Measurements from ENCODE around the gene LKAAEAR1. TPM values are rescaled to one million over a fixed set of nuclear protein-coding genes. Genes with fewer than 3 reads are reported as not detected.
A peak's percentile ranks its signal among the peaks of the same experiment; 100 is the strongest.

Gene LKAAEAR1
- total and polyA plus RNA-seq, 2 of the 13 experiments (the other 11 are each of a cell fraction or from before 2014, with no cell fraction given), result not detected

DNA sequence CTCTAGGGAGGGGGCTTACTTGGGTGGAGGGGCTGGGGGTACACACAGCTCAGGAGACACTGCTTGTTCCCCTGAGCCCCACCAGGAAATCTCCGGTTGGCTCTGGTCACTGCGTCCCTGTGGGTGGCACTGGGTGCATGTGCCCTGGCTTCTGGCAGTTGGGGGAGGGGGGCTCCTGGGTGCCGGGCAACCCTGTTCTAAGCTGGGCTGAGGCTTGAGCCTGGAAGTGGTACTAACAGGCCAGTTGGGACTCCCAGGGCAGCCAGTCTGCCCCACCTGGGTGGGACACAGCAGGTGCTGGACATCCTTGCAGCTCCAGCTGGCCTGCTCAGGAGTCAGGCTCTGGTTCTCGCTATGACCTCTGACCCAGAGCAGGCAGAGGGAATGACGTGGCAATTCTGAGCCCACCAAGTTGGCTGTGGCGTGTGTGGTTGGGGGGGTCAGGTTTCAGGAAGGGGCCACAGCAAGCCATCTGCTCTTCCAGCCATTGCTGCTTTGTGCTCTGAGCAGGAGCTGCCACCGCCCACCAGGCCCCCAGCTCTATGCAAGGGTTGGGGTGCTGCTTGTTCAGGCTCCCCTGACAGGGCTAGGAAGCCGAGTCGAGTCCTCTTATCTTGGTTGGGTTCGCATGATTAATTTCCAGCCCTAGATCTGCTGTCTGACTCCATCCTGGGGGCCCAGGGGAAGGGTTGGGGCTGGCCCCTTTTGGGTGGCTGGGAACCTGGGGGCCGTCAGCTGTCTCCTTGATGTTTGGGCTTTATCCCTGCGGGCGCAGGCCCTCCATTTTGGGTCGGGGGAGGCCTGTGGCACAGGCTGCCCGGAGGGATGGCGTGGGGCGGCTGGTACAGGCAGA is 47.6 kb downstream of the LKAAEAR1 start (continued):
- TF ChIP-seq GATAD1 (CRISPR knock-in tag; IDR thresholded peaks at IDR 0.05) (no peak; the same call in 1 of the 2 replicates), EEA1 (CRISPR knock-in tag; IDR thresholded peaks at IDR 0.05; ENCODE audit: borderline replicate concordance) (no peak), PHB2 (IDR thresholded peaks at IDR 0.05; ENCODE audit: partially characterized antibody) (no peak), AHR (CRISPR knock-in tag; IDR thresholded peaks at IDR 0.05) (no peak), ZNF441 (CRISPR knock-in tag; IDR thresholded peaks at IDR 0.05; ENCODE audit: borderline replicate concordance) (no peak; the same call in 1 of the 2 replicates), RARG (CRISPR knock-in tag; IDR thresholded peaks at IDR 0.05; ENCODE audit: low read depth) (no peak), ZNF558 (CRISPR knock-in tag; IDR thresholded peaks at IDR 0.05; ENCODE audit: borderline replicate concordance) (0 out of 2 replicates have a peak, but pooled peaks have one; percentile 16), SOX6 (IDR thresholded peaks at IDR 0.05) (no peak), SOX6 (CRISPR knock-in tag; IDR thresholded peaks at IDR 0.05) (peak; percentile 34; the same call in 1 of the 2 replicates), ZKSCAN5 (CRISPR knock-in tag; IDR thresholded peaks at IDR 0.05) (no peak), RBFOX2 (IDR thresholded peaks at IDR 0.05; ENCODE audit: low read depth, low read length) (peak; percentile 65)
- TF ChIP-seq, protein P1, sequence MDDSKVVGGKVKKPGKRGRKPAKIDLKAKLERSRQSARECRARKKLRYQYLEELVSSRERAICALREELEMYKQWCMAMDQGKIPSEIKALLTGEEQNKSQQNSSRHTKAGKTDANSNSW (CRISPR knock-in tag; IDR thresholded peaks at IDR 0.05; ENCODE audit: borderline replicate concordance), result no peak; the same call in 1 of the 2 replicates
- TF ChIP-seq, protein P2, sequence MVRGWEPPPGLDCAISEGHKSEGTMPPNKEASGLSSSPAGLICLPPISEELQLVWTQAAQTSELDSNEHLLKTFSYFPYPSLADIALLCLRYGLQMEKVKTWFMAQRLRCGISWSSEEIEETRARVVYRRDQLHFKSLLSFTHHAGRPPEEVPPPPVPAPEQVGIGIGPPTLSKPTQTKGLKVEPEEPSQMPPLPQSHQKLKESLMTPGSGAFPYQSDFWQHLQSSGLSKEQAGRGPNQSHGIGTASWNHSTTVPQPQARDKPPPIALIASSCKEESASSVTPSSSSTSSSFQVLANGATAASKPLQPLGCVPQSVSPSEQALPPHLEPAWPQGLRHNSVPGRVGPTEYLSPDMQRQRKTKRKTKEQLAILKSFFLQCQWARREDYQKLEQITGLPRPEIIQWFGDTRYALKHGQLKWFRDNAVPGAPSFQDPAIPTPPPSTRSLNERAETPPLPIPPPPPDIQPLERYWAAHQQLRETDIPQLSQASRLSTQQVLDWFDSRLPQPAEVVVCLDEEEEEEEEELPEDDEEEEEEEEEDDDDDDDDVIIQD (CRISPR knock-in tag; IDR thresholded peaks at IDR 0.05; ENCODE audit: low read depth), result 0 out of 2 replicates have a peak, but pooled peaks have one; percentile 14
- TF ChIP-seq, protein P3, sequence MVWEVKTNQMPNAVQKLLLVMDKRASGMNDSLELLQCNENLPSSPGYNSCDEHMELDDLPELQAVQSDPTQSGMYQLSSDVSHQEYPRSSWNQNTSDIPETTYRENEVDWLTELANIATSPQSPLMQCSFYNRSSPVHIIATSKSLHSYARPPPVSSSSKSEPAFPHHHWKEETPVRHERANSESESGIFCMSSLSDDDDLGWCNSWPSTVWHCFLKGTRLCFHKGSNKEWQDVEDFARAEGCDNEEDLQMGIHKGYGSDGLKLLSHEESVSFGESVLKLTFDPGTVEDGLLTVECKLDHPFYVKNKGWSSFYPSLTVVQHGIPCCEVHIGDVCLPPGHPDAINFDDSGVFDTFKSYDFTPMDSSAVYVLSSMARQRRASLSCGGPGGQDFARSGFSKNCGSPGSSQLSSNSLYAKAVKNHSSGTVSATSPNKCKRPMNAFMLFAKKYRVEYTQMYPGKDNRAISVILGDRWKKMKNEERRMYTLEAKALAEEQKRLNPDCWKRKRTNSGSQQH (CRISPR knock-in tag; IDR thresholded peaks at IDR 0.05; ENCODE audit: low read depth), result 0 out of 2 replicates have a peak, but pooled peaks have one; percentile 20
- TF ChIP-seq, protein P4, sequence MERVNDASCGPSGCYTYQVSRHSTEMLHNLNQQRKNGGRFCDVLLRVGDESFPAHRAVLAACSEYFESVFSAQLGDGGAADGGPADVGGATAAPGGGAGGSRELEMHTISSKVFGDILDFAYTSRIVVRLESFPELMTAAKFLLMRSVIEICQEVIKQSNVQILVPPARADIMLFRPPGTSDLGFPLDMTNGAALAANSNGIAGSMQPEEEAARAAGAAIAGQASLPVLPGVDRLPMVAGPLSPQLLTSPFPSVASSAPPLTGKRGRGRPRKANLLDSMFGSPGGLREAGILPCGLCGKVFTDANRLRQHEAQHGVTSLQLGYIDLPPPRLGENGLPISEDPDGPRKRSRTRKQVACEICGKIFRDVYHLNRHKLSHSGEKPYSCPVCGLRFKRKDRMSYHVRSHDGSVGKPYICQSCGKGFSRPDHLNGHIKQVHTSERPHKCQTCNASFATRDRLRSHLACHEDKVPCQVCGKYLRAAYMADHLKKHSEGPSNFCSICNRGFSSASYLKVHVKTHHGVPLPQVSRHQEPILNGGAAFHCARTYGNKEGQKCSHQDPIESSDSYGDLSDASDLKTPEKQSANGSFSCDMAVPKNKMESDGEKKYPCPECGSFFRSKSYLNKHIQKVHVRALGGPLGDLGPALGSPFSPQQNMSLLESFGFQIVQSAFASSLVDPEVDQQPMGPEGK (CRISPR knock-in tag; IDR thresholded peaks at IDR 0.05), result peak; percentile 93

Data from HepG2 (cell line).